ENCODE results near the gene COX11.

- TF ChIP-seq POLR2A (IDR thresholded peaks at IDR 0.05): no peak
- TF ChIP-seq, protein P1, sequence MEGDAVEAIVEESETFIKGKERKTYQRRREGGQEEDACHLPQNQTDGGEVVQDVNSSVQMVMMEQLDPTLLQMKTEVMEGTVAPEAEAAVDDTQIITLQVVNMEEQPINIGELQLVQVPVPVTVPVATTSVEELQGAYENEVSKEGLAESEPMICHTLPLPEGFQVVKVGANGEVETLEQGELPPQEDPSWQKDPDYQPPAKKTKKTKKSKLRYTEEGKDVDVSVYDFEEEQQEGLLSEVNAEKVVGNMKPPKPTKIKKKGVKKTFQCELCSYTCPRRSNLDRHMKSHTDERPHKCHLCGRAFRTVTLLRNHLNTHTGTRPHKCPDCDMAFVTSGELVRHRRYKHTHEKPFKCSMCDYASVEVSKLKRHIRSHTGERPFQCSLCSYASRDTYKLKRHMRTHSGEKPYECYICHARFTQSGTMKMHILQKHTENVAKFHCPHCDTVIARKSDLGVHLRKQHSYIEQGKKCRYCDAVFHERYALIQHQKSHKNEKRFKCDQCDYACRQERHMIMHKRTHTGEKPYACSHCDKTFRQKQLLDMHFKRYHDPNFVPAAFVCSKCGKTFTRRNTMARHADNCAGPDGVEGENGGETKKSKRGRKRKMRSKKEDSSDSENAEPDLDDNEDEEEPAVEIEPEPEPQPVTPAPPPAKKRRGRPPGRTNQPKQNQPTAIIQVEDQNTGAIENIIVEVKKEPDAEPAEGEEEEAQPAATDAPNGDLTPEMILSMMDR (IDR thresholded peaks at IDR 0.05): no peak
- TF ChIP-seq POLR2AphosphoS5 (IDR thresholded peaks at IDR 0.05): no peak
Measured at GRCh38 chr17:54919425-54919824, 49.0 kb downstream of the COX11 start.

All from breast epithelium (tissue), 3 donors.